ENCODE results near the gene MYH9.

Gene MYH9

DNA sequence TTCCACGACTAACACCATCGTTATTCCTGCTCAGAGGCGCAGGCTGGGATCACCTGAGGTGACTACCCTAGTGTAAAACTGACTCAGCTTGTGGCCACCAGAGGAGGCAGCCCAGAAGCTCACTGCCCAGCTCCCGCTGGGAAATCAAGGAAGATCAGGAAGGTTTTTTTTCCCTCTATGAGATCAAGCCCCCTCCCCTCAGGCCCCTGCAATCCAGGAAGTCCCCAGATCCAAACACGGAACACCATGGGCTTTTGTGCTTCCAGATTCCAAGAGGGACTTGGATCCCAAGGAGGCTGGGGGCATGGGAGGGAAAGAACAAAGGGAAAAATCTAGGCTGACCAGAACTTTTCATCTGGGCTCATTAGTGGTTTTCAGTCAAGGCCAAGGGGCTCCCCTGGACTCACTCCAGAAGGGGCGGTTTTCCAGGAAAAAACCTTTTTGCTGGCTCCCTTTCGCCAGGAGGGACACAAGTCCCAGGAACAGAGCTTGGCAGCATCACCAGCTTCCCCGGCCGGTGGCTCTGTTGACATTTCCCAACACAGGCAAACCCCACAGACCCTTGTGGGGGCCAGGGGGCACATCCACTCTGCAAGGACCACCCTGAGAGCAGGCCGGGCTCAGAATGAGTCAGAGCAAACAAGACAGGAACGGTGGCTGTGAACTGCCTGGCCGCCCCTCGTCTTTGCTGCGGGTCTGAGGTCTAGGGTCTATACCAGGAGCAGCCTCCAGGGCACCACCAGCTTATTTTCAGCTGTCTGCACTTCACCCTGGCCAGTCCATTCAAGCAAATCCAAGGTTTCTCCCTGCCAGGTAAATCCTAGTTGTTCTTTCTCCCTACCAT is 36.8 kb downstream of the MYH9 start:
- CTCF ChIA-PET: interaction anchor here (1.4 to 2.7 kb wide), 3 partner anchors 16 to 120 kb away, joined by 3 to 10 read pairs (median 8); no protein-coding TSS in a partner anchor
- POLR2A ChIA-PET: interaction anchor here (1.1 to 1.4 kb wide), 4 partner anchors 13 to 37 kb away, joined by 3 to 5 read pairs (median 4); partner anchors contain the start of gene MYH9
- peak overlapping the region; percentile 4; the same call in 1 of the 2 replicates for H3K27ac ChIP-seq (ENCODE audit: extremely low read depth, low read depth, low read length)
- H3K4me3 ChIP-seq (ENCODE audit: low read depth, low read length): no peak overlapping the region
- peaks cover 9 to 27% of the 10 kb centered on the region in 2 experiments; a peak in 2 of 3 replicates for H3K36me3 ChIP-seq (ENCODE audit: control insufficient read depth in 2 of 2, insufficient read depth in 1 of 2, low read length in 2 of 2)
- H3K9me3 ChIP-seq (ENCODE audit: control insufficient read depth, insufficient read depth, low read depth, low read length): no peaks in the 10 kb centered on the region
- peaks cover 33% of the 10 kb centered on the region for H3K4me1 ChIP-seq (ENCODE audit: control insufficient read depth, insufficient read depth, low read length)
- TF ChIP-seq PRDM10 (tag by site-specific recombination; IDR thresholded peaks at IDR 0.05) (no peak), ZNF549 (tag by site-specific recombination; IDR thresholded peaks at IDR 0.05) (no peak), ZNF292 (tag by site-specific recombination; IDR thresholded peaks at IDR 0.05; ENCODE audit: borderline replicate concordance, low read depth) (no peak), ZNF768 (tag by site-specific recombination; IDR thresholded peaks at IDR 0.05) (no peak), GLIS1 (tag by site-specific recombination; IDR thresholded peaks at IDR 0.05) (peak; percentile 83), ZNF266 (tag by site-specific recombination; IDR thresholded peaks at IDR 0.05; ENCODE audit: low read depth) (no peak), GLIS2 (tag by site-specific recombination; IDR thresholded peaks at IDR 0.05) (peak; percentile 60), IKZF3 (tag by site-specific recombination; IDR thresholded peaks at IDR 0.05) (peak; percentile 59; the same call in 1 of the 2 replicates), ZNF350 (tag by site-specific recombination; IDR thresholded peaks at IDR 0.05) (no peak), ZNF529 (tag by site-specific recombination; IDR thresholded peaks at IDR 0.05; ENCODE audit: insufficient replicate concordance) (no peak), ZNF324 (tag by site-specific recombination; IDR thresholded peaks at IDR 0.05) (no peak), ZNF707 (tag by site-specific recombination; IDR thresholded peaks at IDR 0.05) (no peak), YY2 (tag by site-specific recombination; IDR thresholded peaks at IDR 0.05) (no peak), ZNF558 (tag by site-specific recombination; IDR thresholded peaks at IDR 0.05) (no peak), ZSCAN16 (tag by site-specific recombination; IDR thresholded peaks at IDR 0.05) (no peak), ZFHX2 (tag by site-specific recombination; conservative IDR thresholded peaks at IDR 0.05) (no peak), ZNF423 (tag by site-specific recombination; IDR thresholded peaks at IDR 0.05) (no peak), ZFP37 (tag by site-specific recombination; IDR thresholded peaks at IDR 0.05) (no peak), ZBTB44 (tag by site-specific recombination; IDR thresholded peaks at IDR 0.05) (no peak), OSR2 (tag by site-specific recombination; IDR thresholded peaks at IDR 0.05) (peak; percentile 56), KLF10 (tag by site-specific recombination; IDR thresholded peaks at IDR 0.05) (no peak), GLI2 (tag by site-specific recombination; IDR thresholded peaks at IDR 0.05; ENCODE audit: borderline replicate concordance, low read depth) (no peak), ZIC2 (tag by site-specific recombination; IDR thresholded peaks at IDR 0.05) (peak; percentile 84), KLF9 (tag by site-specific recombination; IDR thresholded peaks at IDR 0.05; ENCODE audit: low read depth) (no peak)
- TF ChIP-seq, protein P1, sequence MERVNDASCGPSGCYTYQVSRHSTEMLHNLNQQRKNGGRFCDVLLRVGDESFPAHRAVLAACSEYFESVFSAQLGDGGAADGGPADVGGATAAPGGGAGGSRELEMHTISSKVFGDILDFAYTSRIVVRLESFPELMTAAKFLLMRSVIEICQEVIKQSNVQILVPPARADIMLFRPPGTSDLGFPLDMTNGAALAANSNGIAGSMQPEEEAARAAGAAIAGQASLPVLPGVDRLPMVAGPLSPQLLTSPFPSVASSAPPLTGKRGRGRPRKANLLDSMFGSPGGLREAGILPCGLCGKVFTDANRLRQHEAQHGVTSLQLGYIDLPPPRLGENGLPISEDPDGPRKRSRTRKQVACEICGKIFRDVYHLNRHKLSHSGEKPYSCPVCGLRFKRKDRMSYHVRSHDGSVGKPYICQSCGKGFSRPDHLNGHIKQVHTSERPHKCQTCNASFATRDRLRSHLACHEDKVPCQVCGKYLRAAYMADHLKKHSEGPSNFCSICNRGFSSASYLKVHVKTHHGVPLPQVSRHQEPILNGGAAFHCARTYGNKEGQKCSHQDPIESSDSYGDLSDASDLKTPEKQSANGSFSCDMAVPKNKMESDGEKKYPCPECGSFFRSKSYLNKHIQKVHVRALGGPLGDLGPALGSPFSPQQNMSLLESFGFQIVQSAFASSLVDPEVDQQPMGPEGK (tag by site-specific recombination; IDR thresholded peaks at IDR 0.05): peak; percentile 71
- TF ChIP-seq, protein P2, sequence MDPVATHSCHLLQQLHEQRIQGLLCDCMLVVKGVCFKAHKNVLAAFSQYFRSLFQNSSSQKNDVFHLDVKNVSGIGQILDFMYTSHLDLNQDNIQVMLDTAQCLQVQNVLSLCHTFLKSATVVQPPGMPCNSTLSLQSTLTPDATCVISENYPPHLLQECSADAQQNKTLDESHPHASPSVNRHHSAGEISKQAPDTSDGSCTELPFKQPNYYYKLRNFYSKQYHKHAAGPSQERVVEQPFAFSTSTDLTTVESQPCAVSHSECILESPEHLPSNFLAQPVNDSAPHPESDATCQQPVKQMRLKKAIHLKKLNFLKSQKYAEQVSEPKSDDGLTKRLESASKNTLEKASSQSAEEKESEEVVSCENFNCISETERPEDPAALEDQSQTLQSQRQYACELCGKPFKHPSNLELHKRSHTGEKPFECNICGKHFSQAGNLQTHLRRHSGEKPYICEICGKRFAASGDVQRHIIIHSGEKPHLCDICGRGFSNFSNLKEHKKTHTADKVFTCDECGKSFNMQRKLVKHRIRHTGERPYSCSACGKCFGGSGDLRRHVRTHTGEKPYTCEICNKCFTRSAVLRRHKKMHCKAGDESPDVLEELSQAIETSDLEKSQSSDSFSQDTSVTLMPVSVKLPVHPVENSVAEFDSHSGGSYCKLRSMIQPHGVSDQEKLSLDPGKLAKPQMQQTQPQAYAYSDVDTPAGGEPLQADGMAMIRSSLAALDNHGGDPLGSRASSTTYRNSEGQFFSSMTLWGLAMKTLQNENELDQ (tag by site-specific recombination; IDR thresholded peaks at IDR 0.05; ENCODE audit: low read depth): no peak
- TF ChIP-seq, protein P3, sequence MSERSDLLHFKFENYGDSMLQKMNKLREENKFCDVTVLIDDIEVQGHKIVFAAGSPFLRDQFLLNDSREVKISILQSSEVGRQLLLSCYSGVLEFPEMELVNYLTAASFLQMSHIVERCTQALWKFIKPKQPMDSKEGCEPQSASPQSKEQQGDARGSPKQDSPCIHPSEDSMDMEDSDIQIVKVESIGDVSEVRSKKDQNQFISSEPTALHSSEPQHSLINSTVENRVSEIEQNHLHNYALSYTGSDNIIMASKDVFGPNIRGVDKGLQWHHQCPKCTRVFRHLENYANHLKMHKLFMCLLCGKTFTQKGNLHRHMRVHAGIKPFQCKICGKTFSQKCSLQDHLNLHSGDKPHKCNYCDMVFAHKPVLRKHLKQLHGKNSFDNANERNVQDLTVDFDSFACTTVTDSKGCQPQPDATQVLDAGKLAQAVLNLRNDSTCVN (tag by site-specific recombination; optimal IDR thresholded peaks at IDR 0.05): no peak

Data from HEK293 (cell line).